Neural progenitor cell (in vitro differentiated cells): ENCODE data around the gene KRTAP10-9. TPM values are rescaled to one million over a fixed set of nuclear protein-coding genes. Genes with fewer than 3 reads are reported as not detected.
A peak's percentile ranks its signal among the peaks of the same experiment; 100 is the strongest.

Experiments
- DNase-seq: peaks from one replicate; pipeline ENCODE4 v3.0.0-alpha.2; 2016; ENCODE audit warnings: low spot score
- H2AFZ ChIP-seq: fragments of 200-600 bp; sonication (generic); replicated peaks from 2 replicates; pipeline ENCODE4 v1.6.1; 2016; ENCODE audit warnings: antibody characterized with exemption
- H3F3A ChIP-seq: fragments of 200-600 bp; sonication (generic); 2 replicates; pipeline ENCODE4 v1.6.1; 2016; ENCODE audit warnings: antibody characterized with exemption, low read depth
- H3K27ac ChIP-seq: fragments of 200-600 bp; sonication (generic); 2 replicates; pipeline ENCODE4 v1.5.1; 2016; ENCODE audit warnings: mild to moderate bottlenecking
- H3K27me3 ChIP-seq: fragments of 200-600 bp; sonication (generic); 2 replicates; pipeline ENCODE4 v1.6.1; 2016; ENCODE audit warnings: mild to moderate bottlenecking, moderate library complexity
- H3K36me3 ChIP-seq: fragments of 200-600 bp; sonication (generic); 2 replicates; pipeline ENCODE4 v1.5.1; 2016
- H3K4me1 ChIP-seq: fragments of 200-600 bp; sonication (generic); 2 replicates; pipeline ENCODE4 v1.6.1; 2016; ENCODE audit warnings: mixed run types
- H3K4me2 ChIP-seq: fragments of 200-600 bp; sonication (generic); 2 replicates; pipeline ENCODE4 v1.6.1; 2016
- H3K4me3 ChIP-seq: fragments of 200-600 bp; sonication (generic); 2 replicates; pipeline ENCODE4 v1.5.1; 2016
- H3K79me2 ChIP-seq: fragments of 200-600 bp; sonication (generic); 2 replicates; pipeline ENCODE4 v1.6.1; 2016; ENCODE audit warnings: low read depth
- H3K9ac ChIP-seq: fragments of 200-600 bp; sonication (generic); 2 replicates; pipeline ENCODE4 v1.6.1; 2016
- H3K9me3 ChIP-seq: fragments of 200-600 bp; sonication (generic); 2 replicates; pipeline ENCODE4 v1.5.1; 2016; ENCODE audit warnings: low read depth
- H4K20me1 ChIP-seq: fragments of 200-600 bp; sonication (generic); 2 replicates; pipeline ENCODE4 v1.6.1; 2016; ENCODE audit warnings: low read depth
- H3K27ac Mint-ChIP-seq: 3 replicates; pipeline ENCODE4 v1.8.0; 2021; ENCODE audit warnings: mixed read lengths
- H3K27me3 Mint-ChIP-seq: 2 replicates; pipeline ENCODE4 v1.8.0; 2022; ENCODE audit warnings: low read depth, mild to moderate bottlenecking, inconsistent platforms, moderate library complexity, mixed read lengths; ENCODE audit not compliant: insufficient read depth
- H3K36me3 Mint-ChIP-seq: 3 replicates; pipeline ENCODE4 v1.8.0; 2021; ENCODE audit warnings: mixed read lengths
- H3K4me1 Mint-ChIP-seq: 3 replicates; pipeline ENCODE4 v1.8.0; 2021; ENCODE audit warnings: mixed read lengths
- H3K4me3 Mint-ChIP-seq: 3 replicates; pipeline ENCODE4 v1.8.0; 2021; ENCODE audit warnings: mild to moderate bottlenecking, moderate library complexity, mixed read lengths
- H3K9me3 Mint-ChIP-seq: 3 replicates; pipeline ENCODE4 v1.8.0; 2020; ENCODE audit warnings: mixed read lengths
- EZH2 ChIP-seq: fragments of 200-600 bp; sonication (generic); IDR thresholded peaks from 2 replicates; pipeline ENCODE4 v1.6.1; 2017; ENCODE audit warnings: antibody characterized with exemption, mild to moderate bottlenecking, moderate library complexity
- EZH2phosphoT487 ChIP-seq: fragments of 200-600 bp; sonication (generic); IDR thresholded peaks from 2 replicates; pipeline ENCODE4 v1.6.1; 2017; ENCODE audit warnings: antibody characterized with exemption
- total RNA-seq: library from RNA; depleted of rRNA; stranded (reverse); fragments of >200 nt; gene quantifications from 2 replicates; pipeline ENCODE4 v1.2.3, GENCODE V29; 2015; ENCODE audit warnings: low replicate concordance
- TF ChIP-seq, protein P1 (sequence below): fragments of 200-600 bp; sonication (generic); IDR thresholded peaks from 2 replicates; pipeline ENCODE4 v1.5.1; 2017; ENCODE audit warnings: antibody characterized with exemption, mild to moderate bottlenecking

KRTAP10-9 gene
- total RNA-seq, 1 donor from 2014 or later, result not detected

DNA sequence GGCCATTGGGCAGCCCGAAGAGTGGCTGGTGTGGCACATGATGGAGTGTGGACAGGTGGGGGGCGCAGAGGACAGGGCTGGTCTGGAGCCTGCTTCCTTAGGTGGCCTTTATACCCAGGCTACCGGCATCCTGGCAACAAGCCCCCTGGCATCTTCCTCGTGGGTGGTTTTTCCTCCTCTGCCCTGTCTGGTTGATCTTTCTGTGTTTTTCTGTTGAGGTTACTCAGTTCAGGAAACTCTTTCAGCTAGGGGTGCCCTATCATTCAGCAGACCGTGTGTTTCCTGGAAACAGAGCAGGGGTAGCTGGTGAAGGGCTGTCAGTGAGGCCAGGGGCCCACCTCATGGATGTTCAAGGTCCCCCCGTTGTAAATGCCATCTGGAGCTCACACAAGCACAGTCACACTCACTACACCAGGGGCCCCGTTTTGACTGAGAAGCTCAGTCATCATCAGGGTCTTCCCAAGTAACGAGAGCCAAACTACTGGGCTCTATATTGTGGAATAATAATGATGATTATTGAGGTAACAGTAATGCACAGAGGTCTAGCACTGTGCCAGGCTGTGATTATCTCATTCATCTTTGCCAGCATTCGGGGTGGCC, 27.8 kb downstream of the KRTAP10-9 start, which contains the start of gene KRTAP12-4:
Gene KRTAP12-4, minus strand, starts transcription at position 84 of the 600 bp plus-strand sequence. Its CDS starts 45 bp downstream, at position 39.
- Histone ChIP-seq H3K36me3 (no peaks in the 10 kb centered on the region), H3K9ac (no peak within 1 kb of the TSS), H3K4me2 (no peak within 1 kb of the TSS), H4K20me1 (no peaks in the 10 kb centered on the region), H3K9me3 (no peaks in the 10 kb centered on the region), H3K4me1 (no peaks in the 10 kb centered on the region), H3K4me3 (no peak within 1 kb of the TSS), H3K27ac (no peak within 1 kb of the TSS), H3F3A (no peaks in the 10 kb centered on the region), H2AFZ (no peak within 1 kb of the TSS), H3K27me3 (no peaks in the 10 kb centered on the region), H3K79me2 (no peaks in the 10 kb centered on the region)
- TF ChIP-seq EZH2phosphoT487 (no peak), EZH2 (no peak)
- TF ChIP-seq, protein P1, sequence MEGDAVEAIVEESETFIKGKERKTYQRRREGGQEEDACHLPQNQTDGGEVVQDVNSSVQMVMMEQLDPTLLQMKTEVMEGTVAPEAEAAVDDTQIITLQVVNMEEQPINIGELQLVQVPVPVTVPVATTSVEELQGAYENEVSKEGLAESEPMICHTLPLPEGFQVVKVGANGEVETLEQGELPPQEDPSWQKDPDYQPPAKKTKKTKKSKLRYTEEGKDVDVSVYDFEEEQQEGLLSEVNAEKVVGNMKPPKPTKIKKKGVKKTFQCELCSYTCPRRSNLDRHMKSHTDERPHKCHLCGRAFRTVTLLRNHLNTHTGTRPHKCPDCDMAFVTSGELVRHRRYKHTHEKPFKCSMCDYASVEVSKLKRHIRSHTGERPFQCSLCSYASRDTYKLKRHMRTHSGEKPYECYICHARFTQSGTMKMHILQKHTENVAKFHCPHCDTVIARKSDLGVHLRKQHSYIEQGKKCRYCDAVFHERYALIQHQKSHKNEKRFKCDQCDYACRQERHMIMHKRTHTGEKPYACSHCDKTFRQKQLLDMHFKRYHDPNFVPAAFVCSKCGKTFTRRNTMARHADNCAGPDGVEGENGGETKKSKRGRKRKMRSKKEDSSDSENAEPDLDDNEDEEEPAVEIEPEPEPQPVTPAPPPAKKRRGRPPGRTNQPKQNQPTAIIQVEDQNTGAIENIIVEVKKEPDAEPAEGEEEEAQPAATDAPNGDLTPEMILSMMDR, result no peak
- Mint-ChIP-seq H3K4me1 (no peaks in the 10 kb centered on the region), H3K9me3 (peaks cover 26% of the 10 kb centered on the region), H3K4me3 (no peak within 1 kb of the TSS), H3K27me3 (peaks cover 7% of the 10 kb centered on the region), H3K27ac (no peak within 1 kb of the TSS), H3K36me3 (peaks cover 4% of the 10 kb centered on the region)
- DNase-seq, result no peak

DNA sequence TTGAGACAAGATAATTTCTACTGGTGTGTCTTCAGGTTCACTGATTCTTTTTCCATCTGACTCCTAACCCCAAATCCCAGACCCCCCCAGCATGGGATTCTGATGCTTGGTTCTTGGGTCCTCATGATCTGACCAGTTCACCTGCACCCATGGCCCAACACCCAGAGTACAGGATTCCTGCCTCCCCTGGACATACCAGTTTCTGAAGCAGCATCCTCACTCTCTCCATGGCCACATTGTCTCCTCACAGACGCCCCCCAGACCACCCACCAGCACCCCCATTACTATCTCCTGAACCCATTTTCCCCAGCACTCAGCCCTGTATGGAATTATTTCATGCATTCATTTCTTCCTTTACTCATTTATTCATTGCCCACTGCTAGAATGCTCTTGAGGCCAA, 30.0 kb downstream of the KRTAP10-9 start:
- H3K4me3 Mint-ChIP-seq, result no peak overlapping the region
- H3K4me2 ChIP-seq, result no peak overlapping the region
- TF ChIP-seq EZH2phosphoT487 (no peak), EZH2 (no peak)
- TF ChIP-seq, protein P1, result no peak
- no peak for DNase-seq
- H3K4me1 ChIP-seq, result no peaks in the 10 kb centered on the region
- no peak overlapping the region for H3K4me3 ChIP-seq
- no peaks in the 10 kb centered on the region for H3K27me3 ChIP-seq
- H3K9me3 ChIP-seq, result no peaks in the 10 kb centered on the region
- H3K36me3 ChIP-seq, result no peaks in the 10 kb centered on the region
- H2AFZ ChIP-seq, result no peak overlapping the region
- no peaks in the 10 kb centered on the region for H4K20me1 ChIP-seq
- no peak overlapping the region for H3K27ac ChIP-seq
- no peaks in the 10 kb centered on the region for H3F3A ChIP-seq
- H3K27ac Mint-ChIP-seq, result no peak overlapping the region
- no peaks in the 10 kb centered on the region for H3K79me2 ChIP-seq
- peaks cover 29% of the 10 kb centered on the region for H3K9me3 Mint-ChIP-seq
- no peak overlapping the region for H3K9ac ChIP-seq
- H3K36me3 Mint-ChIP-seq, result no peaks in the 10 kb centered on the region
- H3K27me3 Mint-ChIP-seq, result peaks cover 7% of the 10 kb centered on the region
- H3K4me1 Mint-ChIP-seq, result no peaks in the 10 kb centered on the region

DNA sequence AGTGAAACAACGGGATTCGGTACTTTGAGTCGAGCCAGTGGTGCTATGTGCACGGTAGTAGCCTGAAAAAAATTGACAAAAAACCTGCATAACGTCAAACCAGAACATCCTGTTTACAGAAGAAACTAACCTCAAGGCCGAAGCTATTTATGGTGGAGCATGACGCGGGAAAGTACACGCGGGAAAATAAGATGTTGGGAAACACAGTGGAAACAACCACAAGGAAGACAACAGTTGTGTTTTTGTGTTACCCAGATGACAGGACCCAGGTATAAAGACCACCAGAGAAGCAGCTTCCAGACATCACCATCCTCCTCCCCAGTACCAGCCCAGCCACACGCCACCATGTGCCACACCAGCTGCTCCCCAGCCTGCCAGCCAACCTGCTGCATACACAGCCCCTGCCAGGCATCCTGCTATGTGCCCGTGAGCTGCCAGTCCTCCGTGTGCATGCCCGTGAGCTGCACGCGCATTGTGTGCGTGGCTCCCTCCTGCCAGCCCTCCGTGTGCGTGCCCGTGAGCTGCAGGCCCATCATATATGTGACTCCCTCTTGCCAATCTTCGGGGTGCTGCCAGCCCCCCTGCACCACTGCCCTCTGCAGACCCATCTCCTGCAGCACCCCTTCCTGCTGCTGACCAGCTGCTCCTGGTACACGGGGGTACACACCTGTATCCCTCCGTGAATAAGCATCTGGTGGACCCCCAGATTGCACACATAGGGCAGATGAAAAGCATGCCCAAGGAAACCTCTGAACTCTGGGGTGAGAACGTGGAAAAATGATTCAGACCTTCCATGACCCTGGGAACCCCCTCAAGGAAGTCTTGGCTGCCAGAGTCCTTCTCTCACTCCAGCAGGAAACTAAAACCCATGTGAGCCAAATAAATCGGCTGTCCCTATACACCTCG, 31.0 kb downstream of the KRTAP10-9 start, which contains the start of gene KRTAP12-3:
Gene KRTAP12-3, plus strand, starts transcription at position 298 of the 906 bp plus-strand sequence. Its CDS starts 48 bp downstream, at position 346.
- Histone ChIP-seq H3K9ac (no peak within 1 kb of the TSS), H3K4me1 (no peaks in the 10 kb centered on the region), H3K27ac (no peak within 1 kb of the TSS), H3K79me2 (no peaks in the 10 kb centered on the region), H3K36me3 (no peaks in the 10 kb centered on the region), H3K4me2 (no peak within 1 kb of the TSS), H3K27me3 (no peaks in the 10 kb centered on the region), H3K9me3 (no peaks in the 10 kb centered on the region), H3K4me3 (no peak within 1 kb of the TSS), H4K20me1 (no peaks in the 10 kb centered on the region), H2AFZ (peak within 1 kb of the TSS; percentile 70), H3F3A (no peaks in the 10 kb centered on the region)
- H3K9me3 Mint-ChIP-seq, result peaks cover 26% of the 10 kb centered on the region
- no peaks in the 10 kb centered on the region for H3K36me3 Mint-ChIP-seq
- no peaks in the 10 kb centered on the region for H3K4me1 Mint-ChIP-seq
- no peak within 1 kb of the TSS for H3K4me3 Mint-ChIP-seq
- H3K27ac Mint-ChIP-seq, result no peak within 1 kb of the TSS
- TF ChIP-seq EZH2phosphoT487, result no peak
- TF ChIP-seq, protein P1, result no peak
- no peak for TF ChIP-seq EZH2
- no peak for DNase-seq
- peaks cover 5% of the 10 kb centered on the region for H3K27me3 Mint-ChIP-seq
